H1 (cell line): ENCODE data around the gene RALGAPA2. TPM values are rescaled to one million over a fixed set of nuclear protein-coding genes. Genes with fewer than 3 reads are reported as not detected.

Experiments used
- CTCF ChIA-PET: fragments of 300-600 bp; sonication (Branson Sonifier 250); formaldehyde crosslinking; loops from one replicate; lab custom pipeline; 2021; ENCODE audit not compliant: partially characterized antibody; lab: Charles Lee
- POLR2A ChIA-PET: fragments of 300-600 bp; sonication (Branson Sonifier 250); formaldehyde crosslinking; loops from one replicate; lab custom pipeline; 2021; ENCODE audit warnings: inconsistent platforms; ENCODE audit not compliant: partially characterized antibody; lab: Charles Lee
- DNase-seq, 2 experiments: peaks; one replicate each; pipeline versions ENCODE4 v3.0.0 to v3.0.0-alpha.2; 2010 to 2022; ENCODE audit warnings: low spot score in 2 of 2, low read depth in 1 of 2, mixed read lengths in 1 of 2
- FAIRE-seq: peaks from 2 replicates; lab custom pipeline; 2011; peaks lifted over from hg19 to GRCh38; lab: Jason Lieb, UNC
- H2AFZ ChIP-seq: 2 replicates; pipeline ENCODE4 v1.8.1; 2012; ENCODE audit warnings: low read length, inconsistent platforms
- H2AK5ac ChIP-seq: 2 replicates; pipeline ENCODE4 v1.6.1; 2013; ENCODE audit warnings: low read depth, low read length
- H2BK120ac ChIP-seq: replicated peaks from 2 replicates; pipeline ENCODE3; 2013; ENCODE audit warnings: low read depth, low read length, inconsistent platforms
- H2BK12ac ChIP-seq: 2 replicates; pipeline ENCODE4 v1.6.1; 2013; ENCODE audit warnings: low read depth, low read length
- H2BK15ac ChIP-seq: 2 replicates; pipeline ENCODE4 v1.6.1; 2013; ENCODE audit warnings: low read length
- H2BK20ac ChIP-seq: 2 replicates; pipeline ENCODE4 v1.6.1; 2013; ENCODE audit warnings: low read length
- H2BK5ac ChIP-seq: 2 replicates; pipeline ENCODE4 v1.6.1; 2013; ENCODE audit warnings: low read depth, low read length
- H3K14ac ChIP-seq: 2 replicates; pipeline ENCODE4 v1.6.1; 2013; ENCODE audit warnings: inconsistent platforms; ENCODE audit not compliant: insufficient read length
- H3K18ac ChIP-seq: 2 replicates; pipeline ENCODE4 v1.6.1; 2013; ENCODE audit warnings: low read length; ENCODE audit errors: extremely low read depth
- H3K23ac ChIP-seq: 2 replicates; pipeline ENCODE4 v1.6.1; 2013; ENCODE audit warnings: inconsistent platforms; ENCODE audit not compliant: insufficient read length
- H3K23me2 ChIP-seq: 2 replicates; pipeline ENCODE4 v1.6.1; 2013; ENCODE audit warnings: low read depth, low read length
- H3K27ac ChIP-seq: 2 replicates; pipeline ENCODE4 v1.6.1; 2011; ENCODE audit warnings: low read depth, low read length, inconsistent platforms
- H3K27me3 ChIP-seq, 4 experiments: replicated peaks in 1 of 4; 1 replicate in 1 of 4; 2 replicates in 3 of 4; pipeline versions ENCODE4 v1.6.1 to v1.8.1; 2011 to 2013; ENCODE audit warnings: low read length in 3 of 4, mild to moderate bottlenecking in 3 of 4, inconsistent platforms in 2 of 4, mixed read lengths in 2 of 4, moderate library complexity in 1 of 4; ENCODE audit not compliant: control insufficient read depth in 3 of 4, insufficient read depth in 3 of 4; ENCODE audit errors: extremely low read depth in 1 of 4
- H3K36me3 ChIP-seq, 4 experiments: 2 replicates each; pipeline versions ENCODE4 v1.6.1 to v1.8.1; 2011 to 2013; ENCODE audit warnings: mild to moderate bottlenecking in 4 of 4, low read length in 3 of 4, moderate library complexity in 2 of 4, control low read depth in 1 of 4, inconsistent platforms in 1 of 4; ENCODE audit not compliant: insufficient read depth in 4 of 4, control insufficient read depth in 2 of 4
- H3K4ac ChIP-seq: replicated peaks from 2 replicates; pipeline ENCODE3; 2013; ENCODE audit warnings: low read length, low read depth, mixed read lengths, inconsistent platforms; ENCODE audit not compliant: insufficient read length
- H3K4me1 ChIP-seq, 4 experiments: replicated peaks in 1 of 4; 1 replicate in 1 of 4; 2 replicates in 3 of 4; pipeline versions ENCODE4 v1.6.1 to v1.8.1; 2011 to 2013; ENCODE audit warnings: low read length in 3 of 4, inconsistent platforms in 2 of 4, mixed read lengths in 1 of 4; ENCODE audit not compliant: insufficient read depth in 4 of 4, control insufficient read depth in 3 of 4
- H3K4me2 ChIP-seq, 2 experiments: 2 replicates each; pipeline versions ENCODE4 v1.6.1 to v1.8.1; 2011 to 2013; ENCODE audit warnings: low read depth in 2 of 2, low read length in 2 of 2, control low read depth in 1 of 2, inconsistent platforms in 1 of 2, mild to moderate bottlenecking in 1 of 2; ENCODE audit not compliant: insufficient read depth in 1 of 2
- H3K4me3 ChIP-seq, 4 experiments: fragments of 200-600, 300-600 bp in 1 of 4; sonication (generic), shearing (Covaris generic), sonication (Bioruptor Twin) in 1 of 4; 2 replicates each; pipeline versions ENCODE4 v1.5.1 to v1.8.1; 2011 to 2016; ENCODE audit warnings: low read length in 4 of 4, low read depth in 3 of 4, control low read depth in 2 of 4, inconsistent platforms in 2 of 4, mild to moderate bottlenecking in 2 of 4, mixed read lengths in 1 of 4, moderate library complexity in 1 of 4; ENCODE audit not compliant: insufficient read depth in 2 of 4; ENCODE audit errors: extremely low read depth in 1 of 4
- H3K56ac ChIP-seq: replicated peaks from 2 replicates; pipeline ENCODE3; 2013; ENCODE audit warnings: low read depth, mild to moderate bottlenecking, mixed read lengths, low read length, inconsistent platforms; ENCODE audit not compliant: insufficient read length
- H3K79me1 ChIP-seq: 2 replicates; pipeline ENCODE4 v1.6.1; 2013; ENCODE audit warnings: low read depth, low read length, control low read depth
- H3K79me2 ChIP-seq, 2 experiments: 2 replicates each; pipeline versions ENCODE4 v1.6.1 to v1.8.1; 2012 to 2013; ENCODE audit warnings: low read length in 2 of 2, mild to moderate bottlenecking in 2 of 2, inconsistent platforms in 1 of 2; ENCODE audit not compliant: insufficient read depth in 2 of 2, control insufficient read depth in 1 of 2
- H3K9ac ChIP-seq, 4 experiments: replicated peaks in 1 of 4; 1 replicate in 1 of 4; 2 replicates in 3 of 4; pipeline versions ENCODE4 v1.6.1 to v1.8.1; 2011 to 2013; ENCODE audit warnings: low read depth in 3 of 4, low read length in 3 of 4, control low read depth in 2 of 4, mild to moderate bottlenecking in 2 of 4, moderate library complexity in 2 of 4, inconsistent platforms in 1 of 4; ENCODE audit errors: extremely low read depth in 1 of 4
- H3K9me3 ChIP-seq, 2 experiments: 2 replicates each; pipeline versions ENCODE4 v1.6.1 to v1.8.1; 2012 to 2013; ENCODE audit warnings: mild to moderate bottlenecking in 2 of 2, moderate library complexity in 2 of 2, control low read depth in 1 of 2, inconsistent platforms in 1 of 2, low read depth in 1 of 2, low read length in 1 of 2, mixed read lengths in 1 of 2; ENCODE audit not compliant: insufficient read depth in 2 of 2
- H4K20me1 ChIP-seq, 2 experiments: replicated peaks in 1 of 2; 2 replicates each; pipeline versions ENCODE3 to v1.8.1; 2011 to 2013; ENCODE audit warnings: inconsistent platforms in 2 of 2, low read length in 2 of 2, mild to moderate bottlenecking in 1 of 2; ENCODE audit not compliant: insufficient read depth in 2 of 2, control insufficient read depth in 1 of 2
- H4K5ac ChIP-seq: 2 replicates; pipeline ENCODE4 v1.6.1; 2013; ENCODE audit warnings: low read length, low read depth, mixed read lengths, inconsistent platforms; ENCODE audit not compliant: insufficient read length
- H4K8ac ChIP-seq: 2 replicates; pipeline ENCODE4 v1.8.0; 2013; ENCODE audit warnings: mild to moderate bottlenecking, moderate library complexity, low read length, inconsistent platforms; ENCODE audit not compliant: insufficient read depth; ENCODE audit errors: extremely low read depth
- H4K91ac ChIP-seq: replicated peaks from 2 replicates; pipeline ENCODE3; 2013; ENCODE audit warnings: low read length, mixed read lengths, inconsistent platforms; ENCODE audit not compliant: insufficient read length
- ATF3 ChIP-seq: IDR thresholded peaks from 2 replicates; pipeline ENCODE4 v1.6.1; 2011; ENCODE audit warnings: low read depth, mild to moderate bottlenecking, low read length; ENCODE audit not compliant: insufficient read depth
- MAFK ChIP-seq: IDR thresholded peaks from 2 replicates; pipeline ENCODE4 v1.6.1; 2012; ENCODE audit warnings: low read depth, mild to moderate bottlenecking, improper control_type of control experiment, low read length
- RAD21 ChIP-seq, 2 experiments: IDR thresholded peaks in 1 of 2; conservative IDR thresholded peaks in 1 of 2; 2 replicates each; pipeline ENCODE4 v1.6.1; 2011; ENCODE audit warnings: low read depth in 2 of 2, low read length in 2 of 2, improper control_type of control experiment in 1 of 2, inconsistent platforms in 1 of 2, mild to moderate bottlenecking in 1 of 2, moderate library complexity in 1 of 2
- SAP30 ChIP-seq: fragments of 300-600 bp; sonication (generic); IDR thresholded peaks from 2 replicates; pipeline ENCODE4 v1.7.1; 2012; ENCODE audit warnings: low read length, moderate library complexity, mild to moderate bottlenecking, inconsistent platforms; ENCODE audit not compliant: insufficient read depth, insufficient replicate concordance
- SIN3A ChIP-seq, 2 experiments: IDR thresholded peaks in 1 of 2; conservative IDR thresholded peaks in 1 of 2; 2 replicates each; pipeline ENCODE4 v1.6.1; 2011 to 2012; ENCODE audit warnings: low read length in 2 of 2, improper control_type of control experiment in 1 of 2, low read depth in 1 of 2, mild to moderate bottlenecking in 1 of 2
- ZNF274 ChIP-seq: IDR thresholded peaks from 2 replicates; pipeline ENCODE4 v1.7.0; 2012; ENCODE audit warnings: low read length, borderline replicate concordance; ENCODE audit errors: extremely low read depth
- WGBS, 2 experiments: shearing (Covaris generic) in 1 of 2; methylation state at CpG; one replicate each; pipeline versions ENCODE4 v1.1.6 to v1.1.7; 2013 to 2015; ENCODE audit warnings: low lambda C conversion rate in 2 of 2, mixed read lengths in 2 of 2, inconsistent platforms in 1 of 2, low coverage in 1 of 2, missing lambda C conversion rate in 1 of 2; ENCODE audit not compliant: insufficient replicate concordance in 2 of 2, insufficient coverage in 1 of 2, insufficient read length in 1 of 2; ENCODE audit errors: extremely low coverage in 1 of 2, missing lambda C conversion rate in 1 of 2; 5-methylcytosine and 5-hydroxymethylcytosine counted together
- polyA plus RNA-seq, 7 experiments: library from polyadenylated mRNA; depleted of rRNA in 3 of 7; stranded (reverse) in 5 of 7; unstranded in 2 of 7; fragments of >200 nt in 5 of 7; fragments of 200-250 nt in 2 of 7; gene quantifications; 1 replicate in 5 of 7; 2 replicates in 1 of 7; 4 replicates in 1 of 7; pipeline versions ENCODE4 v1.2.1 to v1.2.3, GENCODE V29; 2011 to 2013; ENCODE audit warnings: missing spikeins in 2 of 7, mixed read lengths in 2 of 7
- total RNA-seq: library from RNA; stranded (reverse); fragmentation: NEBNext Ultra II Directional; extraction: Animal tissue kit (Norgen Biotek cat#: 25700); gene quantifications from 2 replicates; pipeline ENCODE4 v1.2.1, GENCODE V29; 2021
- TF ChIP-seq, protein P1 (sequence below), 3 experiments: IDR thresholded peaks; 1 replicate in 2 of 3; 2 replicates in 1 of 3; pipeline versions ENCODE4 v1.5.1 to v1.6.1; 2011; ENCODE audit warnings: low read length in 3 of 3, mild to moderate bottlenecking in 3 of 3, inconsistent platforms in 2 of 3, low read depth in 1 of 3, moderate library complexity in 1 of 3; ENCODE audit not compliant: insufficient read depth in 1 of 3; ENCODE audit errors: control extremely low read depth in 1 of 3
- TF ChIP-seq, protein P2 (sequence below): IDR thresholded peaks from 2 replicates; pipeline ENCODE4 v1.6.1; 2011; ENCODE audit warnings: low read length, improper control_type of control experiment

RALGAPA2 gene
- total and polyA plus RNA-seq, 2 of the 8 experiments (the other 6 are each of a cell fraction or from before 2014, with no cell fraction given), result 5.1 to 25.5 TPM

DNA sequence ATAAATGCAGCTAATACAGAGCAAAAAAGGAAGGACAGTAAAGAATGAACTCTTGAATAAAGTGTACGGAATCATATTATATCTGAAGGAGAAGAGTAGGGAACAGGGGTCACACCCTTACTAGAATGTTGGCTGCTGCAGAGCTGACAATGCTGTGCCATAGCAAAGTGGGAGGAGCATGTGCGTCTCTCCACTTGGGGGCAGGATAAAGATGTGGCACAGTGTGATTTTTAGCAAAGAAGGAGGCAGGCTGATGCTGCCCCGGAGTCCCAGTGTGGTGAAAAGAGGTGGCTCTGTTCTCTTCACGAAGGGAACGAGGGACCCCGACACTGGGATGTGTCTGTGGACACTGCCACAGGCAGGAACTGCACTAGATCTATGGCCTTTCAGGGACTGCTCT, 277.0 kb downstream of the RALGAPA2 start:
- H4K5ac ChIP-seq, result no peak overlapping the region
- peak; percentile 25 to 48; a peak in 3 of 4 replicates for TF ChIP-seq RAD21 (IDR thresholded peaks at IDR 0.05 in 1 of 2, conservative IDR thresholded peaks at IDR 0.05 in 1 of 2; ENCODE audit: low read depth in 2 of 2, low read length in 2 of 2)
- no peak for TF ChIP-seq ATF3
- no peak for TF ChIP-seq SIN3A (conservative IDR thresholded peaks at IDR 0.05 in 1 of 2, IDR thresholded peaks at IDR 0.05 in 1 of 2; ENCODE audit: low read depth in 1 of 2, low read length in 2 of 2)
- TF ChIP-seq, protein P1, sequence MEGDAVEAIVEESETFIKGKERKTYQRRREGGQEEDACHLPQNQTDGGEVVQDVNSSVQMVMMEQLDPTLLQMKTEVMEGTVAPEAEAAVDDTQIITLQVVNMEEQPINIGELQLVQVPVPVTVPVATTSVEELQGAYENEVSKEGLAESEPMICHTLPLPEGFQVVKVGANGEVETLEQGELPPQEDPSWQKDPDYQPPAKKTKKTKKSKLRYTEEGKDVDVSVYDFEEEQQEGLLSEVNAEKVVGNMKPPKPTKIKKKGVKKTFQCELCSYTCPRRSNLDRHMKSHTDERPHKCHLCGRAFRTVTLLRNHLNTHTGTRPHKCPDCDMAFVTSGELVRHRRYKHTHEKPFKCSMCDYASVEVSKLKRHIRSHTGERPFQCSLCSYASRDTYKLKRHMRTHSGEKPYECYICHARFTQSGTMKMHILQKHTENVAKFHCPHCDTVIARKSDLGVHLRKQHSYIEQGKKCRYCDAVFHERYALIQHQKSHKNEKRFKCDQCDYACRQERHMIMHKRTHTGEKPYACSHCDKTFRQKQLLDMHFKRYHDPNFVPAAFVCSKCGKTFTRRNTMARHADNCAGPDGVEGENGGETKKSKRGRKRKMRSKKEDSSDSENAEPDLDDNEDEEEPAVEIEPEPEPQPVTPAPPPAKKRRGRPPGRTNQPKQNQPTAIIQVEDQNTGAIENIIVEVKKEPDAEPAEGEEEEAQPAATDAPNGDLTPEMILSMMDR (IDR thresholded peaks at IDR 0.05; ENCODE audit: control extremely low read depth in 1 of 3, insufficient read depth in 1 of 3, low read depth in 1 of 3, low read length in 3 of 3), result peak; percentile 18 to 34 (median 32); a peak in 3 of 4 replicates
- no peak for TF ChIP-seq SAP30
- TF ChIP-seq MAFK, result no peak
- TF ChIP-seq ZNF274, result no peak
- TF ChIP-seq, protein P2, sequence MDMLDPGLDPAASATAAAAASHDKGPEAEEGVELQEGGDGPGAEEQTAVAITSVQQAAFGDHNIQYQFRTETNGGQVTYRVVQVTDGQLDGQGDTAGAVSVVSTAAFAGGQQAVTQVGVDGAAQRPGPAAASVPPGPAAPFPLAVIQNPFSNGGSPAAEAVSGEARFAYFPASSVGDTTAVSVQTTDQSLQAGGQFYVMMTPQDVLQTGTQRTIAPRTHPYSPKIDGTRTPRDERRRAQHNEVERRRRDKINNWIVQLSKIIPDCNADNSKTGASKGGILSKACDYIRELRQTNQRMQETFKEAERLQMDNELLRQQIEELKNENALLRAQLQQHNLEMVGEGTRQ, result no peak

More for the DNA sequence above, 277.0 kb downstream of the RALGAPA2 start:
- H4K91ac ChIP-seq, result no peak overlapping the region
- H3K36me3 ChIP-seq, result no peaks in the 10 kb centered on the region
- H3K27me3 ChIP-seq, result no peaks in the 10 kb centered on the region
- no peak overlapping the region for H2AK5ac ChIP-seq
- no peaks in the 10 kb centered on the region for H4K20me1 ChIP-seq
- no peaks in the 10 kb centered on the region for H3K23me2 ChIP-seq
- H2BK120ac ChIP-seq, result no peak overlapping the region
- no peak overlapping the region for H3K27ac ChIP-seq
- no peak overlapping the region for H3K23ac ChIP-seq
- 82% methylated on average over 6 of the region's 6 CpGs; no CpG with 5 or more reads in 1 of the 2 experiments for WGBS, 2 experiments
- H2BK5ac ChIP-seq, result no peak overlapping the region
- DNase-seq, result no peak
- no peaks in the 10 kb centered on the region; a peak in 2 of 7 replicates for H3K4me1 ChIP-seq
- H3K79me2 ChIP-seq, result no peaks in the 10 kb centered on the region
- H3K9ac ChIP-seq, result no peak overlapping the region
- no peaks in the 10 kb centered on the region for H3K9me3 ChIP-seq
- no peak overlapping the region for H4K8ac ChIP-seq
- ChIA-PET CTCF (interaction anchor here (0.6 to 2.1 kb wide), 12 partner anchors 10 to 227 kb away, joined by 3 to 8 read pairs (median 3); no protein-coding TSS in a partner anchor), POLR2A (no interaction called here)
- H2AFZ ChIP-seq, result no peak overlapping the region
- no peaks in the 10 kb centered on the region; the same call in 1 of the 2 replicates for H3K79me1 ChIP-seq
- H2BK20ac ChIP-seq, result no peak overlapping the region
- FAIRE-seq, result peak; percentile 13
- H2BK15ac ChIP-seq, result no peak overlapping the region
- H3K14ac ChIP-seq, result no peak overlapping the region
- no peak overlapping the region for H2BK12ac ChIP-seq
- H3K4me3 ChIP-seq, result no peak overlapping the region
- H3K4me2 ChIP-seq, result no peak overlapping the region
- H3K4ac ChIP-seq, result no peak overlapping the region
- H3K18ac ChIP-seq, result no peak overlapping the region
- H3K56ac ChIP-seq, result no peak overlapping the region
